ENCODE data around the gene TMBIM6. TPM values are rescaled to one million over a fixed set of nuclear protein-coding genes. Genes with fewer than 3 reads are reported as not detected.

TMBIM6 gene
- polyA plus RNA-seq (2012; ENCODE audit: missing spikeins), result 188 TPM

- TF ChIP-seq POLR2AphosphoS5 (IDR thresholded peaks at IDR 0.05; ENCODE audit: low read depth, low read length) (peak; percentile 99), TAF1 (IDR thresholded peaks at IDR 0.05; ENCODE audit: borderline replicate concordance, low read depth, low read length) (peak; percentile 100), POLR2A (IDR thresholded peaks at IDR 0.05; ENCODE audit: low read depth, low read length) (peak; percentile 99)
- DNase-seq (ENCODE audit: insufficient read length), result peak; percentile 77
- FAIRE-seq, result peak; percentile 100
These were observed at the start of gene TMBIM6 for GRCh38 chr12:49740930-49741881. TMBIM6 (plus strand) TSS chr12:49741557; CDS start chr12:49752494, 10,937 bp downstream.

- FAIRE-seq, result no peak
- TF ChIP-seq POLR2A (IDR thresholded peaks at IDR 0.05; ENCODE audit: low read depth, low read length) (no peak), POLR2AphosphoS5 (IDR thresholded peaks at IDR 0.05; ENCODE audit: low read depth, low read length) (no peak), TAF1 (IDR thresholded peaks at IDR 0.05; ENCODE audit: borderline replicate concordance, low read depth, low read length) (no peak)
- no peak for DNase-seq (ENCODE audit: insufficient read length)
These were observed 48.5 kb upstream of the TMBIM6 start for GRCh38 chr12:49692851-49693250.

- DNase-seq (ENCODE audit: insufficient read length) (no peak), FAIRE-seq (no peak)
- TF ChIP-seq TAF1 (IDR thresholded peaks at IDR 0.05; ENCODE audit: borderline replicate concordance, low read depth, low read length) (no peak), POLR2A (IDR thresholded peaks at IDR 0.05; ENCODE audit: low read depth, low read length) (no peak), POLR2AphosphoS5 (IDR thresholded peaks at IDR 0.05; ENCODE audit: low read depth, low read length) (no peak)
These were observed 47.4 kb upstream of the TMBIM6 start for GRCh38 chr12:49693931-49694444.

GRCh38 chr12:49696723-49697122, 44.6 kb upstream of the TMBIM6 start:
- FAIRE-seq, result no peak
- DNase-seq (ENCODE audit: insufficient read length), result no peak
- TF ChIP-seq TAF1 (IDR thresholded peaks at IDR 0.05; ENCODE audit: borderline replicate concordance, low read depth, low read length) (no peak), POLR2AphosphoS5 (IDR thresholded peaks at IDR 0.05; ENCODE audit: low read depth, low read length) (no peak), POLR2A (IDR thresholded peaks at IDR 0.05; ENCODE audit: low read depth, low read length) (no peak)

- FAIRE-seq, result no peak
- no peak for DNase-seq (ENCODE audit: insufficient read length)
- TF ChIP-seq POLR2AphosphoS5 (IDR thresholded peaks at IDR 0.05; ENCODE audit: low read depth, low read length) (no peak), TAF1 (IDR thresholded peaks at IDR 0.05; ENCODE audit: borderline replicate concordance, low read depth, low read length) (no peak), POLR2A (IDR thresholded peaks at IDR 0.05; ENCODE audit: low read depth, low read length) (no peak)
These were observed 43.5 kb upstream of the TMBIM6 start for GRCh38 chr12:49697808-49698207.

- FAIRE-seq (peak; percentile 90), DNase-seq (ENCODE audit: insufficient read length) (no peak)
- peak; percentile 61; the same call in 1 of the 2 replicates for TF ChIP-seq POLR2A (IDR thresholded peaks at IDR 0.05; ENCODE audit: low read depth, low read length)
- peak; percentile 64; the same call in 1 of the 2 replicates for TF ChIP-seq POLR2AphosphoS5 (IDR thresholded peaks at IDR 0.05; ENCODE audit: low read depth, low read length)
- no peak for TF ChIP-seq TAF1 (IDR thresholded peaks at IDR 0.05; ENCODE audit: borderline replicate concordance, low read depth, low read length)
These were observed 42.5 kb upstream of the TMBIM6 start for GRCh38 chr12:49698619-49699545.

- FAIRE-seq (no peak), DNase-seq (ENCODE audit: insufficient read length) (no peak)
- TF ChIP-seq POLR2A (IDR thresholded peaks at IDR 0.05; ENCODE audit: low read depth, low read length), result no peak
- TF ChIP-seq TAF1 (IDR thresholded peaks at IDR 0.05; ENCODE audit: borderline replicate concordance, low read depth, low read length), result no peak
- TF ChIP-seq POLR2AphosphoS5 (IDR thresholded peaks at IDR 0.05; ENCODE audit: low read depth, low read length), result no peak
These were observed 39.3 kb upstream of the TMBIM6 start for GRCh38 chr12:49702009-49702408.

- TF ChIP-seq TAF1 (IDR thresholded peaks at IDR 0.05; ENCODE audit: borderline replicate concordance, low read depth, low read length), result no peak
- TF ChIP-seq POLR2A (IDR thresholded peaks at IDR 0.05; ENCODE audit: low read depth, low read length), result no peak
- TF ChIP-seq POLR2AphosphoS5 (IDR thresholded peaks at IDR 0.05; ENCODE audit: low read depth, low read length), result no peak
- FAIRE-seq (no peak), DNase-seq (ENCODE audit: insufficient read length) (no peak)
These were observed 38.6 kb upstream of the TMBIM6 start for GRCh38 chr12:49702676-49703215.

- FAIRE-seq, result peak; percentile 76
- 0 out of 2 replicates have a peak, but pooled peaks have one; percentile 17 for TF ChIP-seq POLR2A (IDR thresholded peaks at IDR 0.05; ENCODE audit: low read depth, low read length)
- no peak for TF ChIP-seq TAF1 (IDR thresholded peaks at IDR 0.05; ENCODE audit: borderline replicate concordance, low read depth, low read length)
- DNase-seq (ENCODE audit: insufficient read length), result no peak
These were observed 37.7 kb upstream of the TMBIM6 start for GRCh38 chr12:49703647-49704137.

- peak; percentile 92 for FAIRE-seq
- DNase-seq (ENCODE audit: insufficient read length), result no peak
- peak; percentile 89 for TF ChIP-seq POLR2AphosphoS5 (IDR thresholded peaks at IDR 0.05; ENCODE audit: low read depth, low read length)
- peak; percentile 90 for TF ChIP-seq POLR2A (IDR thresholded peaks at IDR 0.05; ENCODE audit: low read depth, low read length)
- TF ChIP-seq TAF1 (IDR thresholded peaks at IDR 0.05; ENCODE audit: borderline replicate concordance, low read depth, low read length), result peak; percentile 64
These were observed 35.8 kb upstream of the TMBIM6 start for GRCh38 chr12:49705479-49706134.

Measured in GM12892 (cell line).